PC-3 (cell line): ENCODE results near the gene TSPAN32.

ENCODE experiments used
- CTCF ChIP-seq: fragments of 300-600 bp; sonication (generic); conservative IDR thresholded peaks from 2 replicates; pipeline ENCODE4 v1.5.1; 2017; ENCODE audit warnings: antibody characterized with exemption, low read depth, mild to moderate bottlenecking, low read length
- EZH2 ChIP-seq: fragments of 300-600 bp; sonication (generic); IDR thresholded peaks from one replicate; pipeline ENCODE4 v1.6.1; 2017; ENCODE audit warnings: antibody characterized with exemption, mild to moderate bottlenecking, low read length; ENCODE audit not compliant: unreplicated experiment
- EZH2phosphoT487 ChIP-seq: fragments of 300-600 bp; sonication (generic); IDR thresholded peaks from 2 replicates; pipeline ENCODE4 v1.6.1; 2018; ENCODE audit warnings: mild to moderate bottlenecking, antibody characterized with exemption, low read length, borderline replicate concordance

GRCh38 chr11:2321311-2321683, 19.5 kb downstream of the TSPAN32 start:
- no peak for TF ChIP-seq CTCF
- no peak for TF ChIP-seq EZH2
- TF ChIP-seq EZH2phosphoT487 = no peak
